ENCODE results near the gene POC1A.

The POC1A gene

GRCh38 chr3:52154135-52155094 lies at the start of gene POC1A:
Gene POC1A, minus strand, starts transcription at chr3:52154423. Its CDS starts 51 bp downstream, at chr3:52154372.
- peak; percentile 95 for DNase-seq (ENCODE audit: low spot score)
- ChIA-PET POLR2A (ENCODE audit: low non-redundant PET) (interaction anchor here (0.9 to 1.2 kb wide), 2 partner anchors 108 to 124 kb away, joined by 4 read pairs; partner anchors contain the start of gene WDR82), CTCF (interaction anchor here (0.6 kb wide), 2 partner anchors 35 to 185 kb away, joined by 3 read pairs; no protein-coding TSS in a partner anchor)
- H3K27ac ChIP-seq = peak within 1 kb of the TSS; percentile 89
- no peak for TF ChIP-seq CTCF (conservative IDR thresholded peaks at IDR 0.05; ENCODE audit: low read depth)

DNA sequence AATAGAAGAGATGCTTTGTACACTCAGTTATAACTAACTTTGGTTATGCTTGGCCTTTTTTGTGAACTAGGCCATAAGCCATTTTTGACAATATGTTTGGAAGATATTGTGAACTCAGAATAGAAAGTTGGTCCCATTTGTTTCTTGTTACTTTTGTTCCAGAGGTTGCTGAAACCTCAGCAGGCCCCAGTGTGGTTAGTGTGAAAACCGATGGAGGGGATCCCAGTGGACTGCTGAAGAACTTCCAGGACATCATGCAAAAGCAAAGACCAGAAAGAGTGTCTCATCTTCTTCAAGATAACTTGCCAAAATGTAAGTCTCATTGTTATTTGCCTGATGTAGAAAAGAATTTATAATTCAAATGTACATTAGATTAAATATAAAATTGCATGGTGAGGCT lies 49.5 kb upstream of the POC1A start:
- ChIA-PET CTCF (no interaction called here), POLR2A (ENCODE audit: low non-redundant PET) (no interaction called here)
- TF ChIP-seq CTCF (conservative IDR thresholded peaks at IDR 0.05; ENCODE audit: low read depth) = no peak
- no peak for DNase-seq (ENCODE audit: low spot score)
- no peak overlapping the region for H3K27ac ChIP-seq

DNA sequence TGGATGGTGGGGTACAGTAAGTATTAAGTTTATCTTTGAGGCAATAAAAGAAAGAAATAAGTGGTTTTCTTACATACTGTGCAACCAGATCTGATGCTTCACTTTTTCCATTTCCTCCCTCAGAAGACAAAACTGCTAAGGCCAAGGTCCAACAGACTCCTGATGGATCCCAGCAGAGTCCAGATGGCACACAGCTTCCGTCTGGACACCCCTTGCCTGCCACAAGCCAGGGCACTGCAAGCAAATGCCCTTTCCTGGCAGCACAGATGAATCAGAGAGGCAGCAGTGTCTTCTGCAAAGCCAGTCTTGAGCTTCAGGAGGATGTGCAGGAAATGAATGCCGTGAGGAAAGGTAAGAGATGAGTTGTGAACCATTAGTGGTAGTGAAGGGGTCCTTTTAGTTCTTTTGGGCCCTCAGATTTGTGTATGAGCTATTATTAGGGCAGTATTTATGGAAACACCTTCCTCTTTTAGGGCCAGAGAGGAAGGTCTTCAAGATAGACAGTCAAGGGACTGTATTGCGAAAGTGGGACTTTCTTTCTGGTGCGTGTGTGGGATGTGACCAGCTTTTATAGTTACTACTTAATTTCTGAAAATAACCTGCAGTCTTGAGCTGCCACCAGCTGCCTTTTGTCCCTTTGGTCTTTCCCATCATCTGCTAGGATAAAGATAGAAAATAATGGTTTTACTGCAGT lies 48.3 kb upstream of the POC1A start:
- DNase-seq (ENCODE audit: low spot score) = no peak
- H3K27ac ChIP-seq = no peak overlapping the region
- TF ChIP-seq CTCF (conservative IDR thresholded peaks at IDR 0.05; ENCODE audit: low read depth) = no peak
- ChIA-PET CTCF (interaction anchor here (0.7 to 1.1 kb wide), 3 partner anchors 14 to 21 kb away, joined by 3 read pairs; no protein-coding TSS in a partner anchor), POLR2A (ENCODE audit: low non-redundant PET) (no interaction called here)

GRCh38 chr3:52200981-52201679 lies 46.9 kb upstream of the POC1A start:
- ChIA-PET POLR2A (ENCODE audit: low non-redundant PET) (no interaction called here), CTCF (interaction anchor here (0.5 to 0.9 kb wide), 2 partner anchors 9 to 77 kb away, joined by 3 to 5 read pairs; partner anchors contain the start of gene WDR82)
- no peak for TF ChIP-seq CTCF (conservative IDR thresholded peaks at IDR 0.05; ENCODE audit: low read depth)
- no peak for DNase-seq (ENCODE audit: low spot score)
- H3K27ac ChIP-seq = no peak overlapping the region

DNA sequence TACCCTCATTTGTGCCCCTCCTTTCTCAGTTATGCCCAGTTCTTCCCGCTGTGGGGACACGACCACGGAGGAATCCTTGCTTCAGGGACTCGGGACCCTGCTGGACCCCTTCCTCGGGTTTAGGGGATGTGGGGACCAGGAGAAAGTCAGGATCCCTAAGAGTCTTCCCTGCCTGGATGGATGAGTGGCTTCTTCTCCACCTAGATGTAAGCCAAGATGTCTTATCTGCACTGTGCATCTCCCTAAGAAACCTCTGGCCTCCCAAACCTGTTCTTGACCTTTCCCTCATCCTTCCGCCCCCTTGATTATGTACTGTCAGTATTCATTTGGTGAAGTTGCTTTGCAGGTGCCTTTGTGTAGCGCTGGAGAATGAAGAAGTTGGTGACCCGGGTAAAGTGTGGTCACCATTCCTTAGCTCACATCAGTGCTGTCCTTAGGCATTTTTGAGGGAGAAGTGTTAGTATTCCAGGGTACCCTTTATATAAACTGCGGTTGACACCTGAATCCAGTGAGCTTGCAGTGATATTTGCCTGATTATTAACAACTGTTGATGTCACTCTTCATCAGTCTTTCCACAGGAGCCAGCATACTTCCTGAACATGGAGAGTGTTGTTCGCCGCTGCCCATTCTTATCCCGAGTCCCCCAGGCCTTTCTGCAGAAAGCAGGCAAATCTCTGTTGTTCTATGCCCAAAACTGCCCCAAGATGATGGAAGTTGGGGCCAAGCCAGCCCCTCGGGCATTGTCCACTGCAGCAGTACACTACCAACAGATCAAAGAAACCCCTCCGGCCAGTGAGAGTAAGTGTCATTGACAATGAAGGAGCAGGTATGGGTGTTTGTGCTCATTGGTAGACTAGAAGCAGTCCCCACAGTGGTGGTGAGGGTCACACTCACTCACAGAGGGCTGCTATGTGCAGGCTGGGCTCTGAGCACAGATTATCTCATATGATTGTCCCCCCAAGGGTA lies 44.7 kb upstream of the POC1A start:
- CTCF ChIA-PET = no interaction called here
- POLR2A ChIA-PET (ENCODE audit: low non-redundant PET) = no interaction called here
- TF ChIP-seq CTCF (conservative IDR thresholded peaks at IDR 0.05; ENCODE audit: low read depth) = no peak
- no peak for DNase-seq (ENCODE audit: low spot score)
- peak overlapping the region; percentile 73 for H3K27ac ChIP-seq
